Measurements from ENCODE around the gene FTO.

The FTO gene

GRCh38 chr16:54094641-54095040 is 390.7 kb downstream of the FTO start:
- DNase-seq (ENCODE audit: low read depth in 2 of 2) = no peak
- no peak overlapping the region for H3K4me3 ChIP-seq (replicated peaks in 1 of 2; ENCODE audit: low read depth in 2 of 2, low read length in 2 of 2)
- TF ChIP-seq, protein P1, sequence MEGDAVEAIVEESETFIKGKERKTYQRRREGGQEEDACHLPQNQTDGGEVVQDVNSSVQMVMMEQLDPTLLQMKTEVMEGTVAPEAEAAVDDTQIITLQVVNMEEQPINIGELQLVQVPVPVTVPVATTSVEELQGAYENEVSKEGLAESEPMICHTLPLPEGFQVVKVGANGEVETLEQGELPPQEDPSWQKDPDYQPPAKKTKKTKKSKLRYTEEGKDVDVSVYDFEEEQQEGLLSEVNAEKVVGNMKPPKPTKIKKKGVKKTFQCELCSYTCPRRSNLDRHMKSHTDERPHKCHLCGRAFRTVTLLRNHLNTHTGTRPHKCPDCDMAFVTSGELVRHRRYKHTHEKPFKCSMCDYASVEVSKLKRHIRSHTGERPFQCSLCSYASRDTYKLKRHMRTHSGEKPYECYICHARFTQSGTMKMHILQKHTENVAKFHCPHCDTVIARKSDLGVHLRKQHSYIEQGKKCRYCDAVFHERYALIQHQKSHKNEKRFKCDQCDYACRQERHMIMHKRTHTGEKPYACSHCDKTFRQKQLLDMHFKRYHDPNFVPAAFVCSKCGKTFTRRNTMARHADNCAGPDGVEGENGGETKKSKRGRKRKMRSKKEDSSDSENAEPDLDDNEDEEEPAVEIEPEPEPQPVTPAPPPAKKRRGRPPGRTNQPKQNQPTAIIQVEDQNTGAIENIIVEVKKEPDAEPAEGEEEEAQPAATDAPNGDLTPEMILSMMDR (IDR thresholded peaks at IDR 0.05; ENCODE audit: low read depth, low read length) = no peak

- TF ChIP-seq, protein P1 (IDR thresholded peaks at IDR 0.05; ENCODE audit: low read depth, low read length) = no peak
- no peak overlapping the region for H3K4me3 ChIP-seq (replicated peaks in 1 of 2; ENCODE audit: low read depth in 2 of 2, low read length in 2 of 2)
- DNase-seq (ENCODE audit: low read depth in 2 of 2) = no peak
Observed at GRCh38 chr16:54096607-54097006, 392.7 kb downstream of the FTO start.

DNA sequence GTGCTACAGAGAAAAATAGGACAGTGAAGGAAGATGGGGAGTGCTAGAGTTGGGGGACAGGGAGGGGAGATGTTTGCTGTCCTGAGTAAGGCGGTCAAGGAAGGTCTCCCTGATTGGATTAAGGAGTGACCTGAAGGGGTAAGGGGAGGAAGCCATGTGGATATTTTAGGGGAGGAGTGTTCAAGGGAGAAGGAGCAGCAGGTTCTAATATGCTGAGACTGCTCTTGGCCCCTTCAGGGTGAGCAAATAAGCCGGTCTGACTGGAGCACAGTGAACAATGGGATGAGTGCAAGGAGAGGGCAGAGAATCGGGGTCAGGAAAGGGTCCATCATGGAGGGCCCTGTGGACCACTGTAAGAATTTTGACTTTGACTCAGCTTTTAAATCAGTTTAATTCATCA is 393.8 kb downstream of the FTO start:
- no peak for DNase-seq (ENCODE audit: low read depth in 2 of 2)
- TF ChIP-seq, protein P1 (IDR thresholded peaks at IDR 0.05; ENCODE audit: low read depth, low read length) = no peak
- H3K4me3 ChIP-seq (replicated peaks in 1 of 2; ENCODE audit: low read depth in 2 of 2, low read length in 2 of 2) = no peak overlapping the region

DNA sequence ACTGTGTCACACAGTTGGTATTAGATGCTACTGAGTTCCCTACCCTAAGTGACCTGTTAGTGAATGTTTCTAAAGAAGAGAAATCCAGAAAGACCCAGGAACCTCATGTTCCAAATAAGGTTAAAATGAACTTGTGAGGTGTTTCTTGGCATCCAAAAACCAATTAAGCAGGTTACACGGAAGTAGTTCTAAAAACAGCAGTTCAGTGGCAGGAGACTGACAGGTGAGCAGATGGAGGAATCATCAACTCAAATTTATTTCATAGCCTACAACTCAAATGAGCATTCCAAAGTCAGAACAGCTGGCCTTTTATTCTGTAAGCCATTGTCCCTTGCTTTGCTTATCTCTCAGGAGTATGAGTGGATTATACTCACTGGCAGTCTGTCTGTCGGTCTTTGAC is 394.3 kb downstream of the FTO start:
- TF ChIP-seq, protein P1 (IDR thresholded peaks at IDR 0.05; ENCODE audit: low read depth, low read length) = no peak
- H3K4me3 ChIP-seq (replicated peaks in 1 of 2; ENCODE audit: low read depth in 2 of 2, low read length in 2 of 2) = no peak overlapping the region
- DNase-seq (ENCODE audit: low read depth in 2 of 2) = no peak

GRCh38 chr16:54099627-54100026 is 395.7 kb downstream of the FTO start:
- DNase-seq (ENCODE audit: low read depth in 2 of 2) = no peak
- H3K4me3 ChIP-seq (replicated peaks in 1 of 2; ENCODE audit: low read depth in 2 of 2, low read length in 2 of 2) = no peak overlapping the region
- TF ChIP-seq, protein P1 (IDR thresholded peaks at IDR 0.05; ENCODE audit: low read depth, low read length) = no peak

DNA sequence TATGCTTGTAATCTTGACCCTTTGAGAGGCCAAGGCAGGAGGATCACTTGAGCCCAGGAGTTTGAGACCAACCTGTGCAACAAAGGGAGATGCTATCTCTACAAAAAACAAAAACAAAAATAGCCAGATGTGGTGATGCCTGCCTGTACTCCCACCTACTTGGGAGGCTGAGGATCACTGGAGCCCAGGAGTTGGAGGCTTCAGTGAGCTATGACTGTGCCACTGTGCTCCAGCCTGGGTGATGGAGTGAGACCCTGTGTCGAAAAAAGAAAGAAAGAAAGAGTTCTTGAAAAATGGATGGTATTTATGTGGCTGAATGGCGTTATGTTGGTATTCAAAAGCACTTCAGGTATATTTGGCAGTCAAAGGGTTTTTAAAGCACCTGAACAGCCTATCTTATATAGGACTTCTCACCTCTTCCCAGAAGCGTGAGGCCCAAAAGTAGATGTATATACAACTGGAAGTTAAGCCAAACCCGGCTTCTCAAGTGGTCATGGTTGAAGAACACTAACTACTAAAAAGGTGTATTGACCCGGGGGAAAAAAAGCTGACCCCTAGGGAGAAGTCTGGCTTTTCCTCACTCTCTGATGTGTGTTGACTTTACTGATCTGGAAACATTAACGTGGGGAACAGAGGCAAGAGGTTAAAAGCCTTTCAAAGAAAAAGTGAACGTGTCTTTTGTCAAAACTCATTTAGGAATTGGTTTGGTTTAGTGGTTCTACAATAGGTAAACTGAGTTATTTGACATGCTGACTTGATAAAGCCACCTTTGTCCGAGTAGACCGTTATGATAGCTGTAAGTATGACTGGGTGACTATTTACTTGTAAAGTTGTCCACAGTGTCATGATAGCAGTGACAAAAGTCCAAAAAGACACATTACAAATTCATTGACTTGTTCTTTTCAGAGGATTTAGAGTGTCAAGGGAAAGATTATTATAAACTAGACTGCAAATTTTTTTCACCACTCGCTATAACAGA is 399.2 kb downstream of the FTO start:
- TF ChIP-seq, protein P1 (IDR thresholded peaks at IDR 0.05; ENCODE audit: low read depth, low read length) = no peak
- H3K4me3 ChIP-seq (replicated peaks in 1 of 2; ENCODE audit: low read depth in 2 of 2, low read length in 2 of 2) = no peak overlapping the region
- DNase-seq (ENCODE audit: low read depth in 2 of 2) = no peak
